ENCODE data around the gene IL1RL1.

IL1RL1 gene

GRCh38 chr2:102386867-102387541 lies 75.6 kb downstream of the IL1RL1 start:
- CTCF ChIA-PET = no interaction called here

More at GRCh38 chr2:102386867-102387541, 75.6 kb downstream of the IL1RL1 start:
- no peak overlapping the region for H3K27ac ChIP-seq (ENCODE audit: extremely low read depth, low read depth, low read length)
- H3K4me1 ChIP-seq (ENCODE audit: control insufficient read depth, insufficient read depth, low read length) = peaks cover 4% of the 10 kb centered on the region; the same call in 1 of the 2 replicates
- no peaks in the 10 kb centered on the region for H3K36me3 ChIP-seq (ENCODE audit: control insufficient read depth in 2 of 2, insufficient read depth in 1 of 2, low read length in 2 of 2)
- POLR2A ChIA-PET = no interaction called here
- H3K9me3 ChIP-seq (ENCODE audit: control insufficient read depth, insufficient read depth, low read depth, low read length) = no peaks in the 10 kb centered on the region
- no peak for TF ChIP-seq ZNF843 (tag by site-specific recombination; IDR thresholded peaks at IDR 0.05)
- TF ChIP-seq ZNF830 (tag by site-specific recombination; IDR thresholded peaks at IDR 0.05; ENCODE audit: low read depth) = no peak
- no peak for TF ChIP-seq ZSCAN4 (tag by site-specific recombination; IDR thresholded peaks at IDR 0.05)
- no peak for TF ChIP-seq YY1 (tag by site-specific recombination; IDR thresholded peaks at IDR 0.05)
- no peak for TF ChIP-seq SP7 (tag by site-specific recombination; IDR thresholded peaks at IDR 0.05)
- TF ChIP-seq PRDM10 (tag by site-specific recombination; IDR thresholded peaks at IDR 0.05) = no peak
- no peak for TF ChIP-seq ZNF366 (tag by site-specific recombination; conservative IDR thresholded peaks at IDR 0.05)
- no peak for TF ChIP-seq ZBTB26 (tag by site-specific recombination; optimal IDR thresholded peaks at IDR 0.05)
- no peak for TF ChIP-seq ZNF433 (tag by site-specific recombination; IDR thresholded peaks at IDR 0.05; ENCODE audit: low read depth)
- TF ChIP-seq ZBTB21 (tag by site-specific recombination; IDR thresholded peaks at IDR 0.05) = no peak
- no peak for TF ChIP-seq EGR2 (tag by site-specific recombination; IDR thresholded peaks at IDR 0.05; ENCODE audit: low read depth)
- no peak for TF ChIP-seq INSM2 (tag by site-specific recombination; IDR thresholded peaks at IDR 0.05)
- no peak for TF ChIP-seq ZNF585B (tag by site-specific recombination; IDR thresholded peaks at IDR 0.05)
- no peak for TF ChIP-seq ZNF747 (tag by site-specific recombination; IDR thresholded peaks at IDR 0.05)
- no peak overlapping the region for H3K4me3 ChIP-seq (ENCODE audit: low read depth, low read length)
